Body of pancreas (tissue), 4 donors: Measurements from ENCODE around the gene URB1.

ENCODE experiments used
- CTCF ChIP-seq, 7 experiments: fragments of 450-650 bp in 4 of 7; fragments of 200-600 bp in 3 of 7; sonication (generic) in 3 of 7; IDR thresholded peaks; one replicate each; pipeline ENCODE4 v1.5.1; 2016 to 2019; ENCODE audit warnings: antibody characterized with exemption in 7 of 7
- POLR2A ChIP-seq, 3 donors: fragments of 450-650 bp; IDR thresholded peaks; one replicate each; pipeline ENCODE4 v1.6.1; 2016; ENCODE audit warnings: antibody characterized with exemption in 3 of 3, mild to moderate bottlenecking in 2 of 3

- TF ChIP-seq CTCF (IDR thresholded peaks at IDR 0.05) (no peak), POLR2A (IDR thresholded peaks at IDR 0.05) (no peak)
Observed at GRCh38 chr21:32364796-32365195, 28.0 kb downstream of the URB1 start.
